IMR-90 (cell line): Measurements from ENCODE around the gene CD1C.

Source experiments
- CEBPB ChIP-seq: IDR thresholded peaks from 2 replicates; pipeline ENCODE4 v1.6.1; 2012; ENCODE audit warnings: low read depth, low read length, improper control_type of control experiment
- CHD1 ChIP-seq: IDR thresholded peaks from 2 replicates; pipeline ENCODE4 v1.6.1; 2012; ENCODE audit warnings: low read depth, low read length, improper control_type of control experiment
- MAFK ChIP-seq: IDR thresholded peaks from 2 replicates; pipeline ENCODE4 v1.6.1; 2012; ENCODE audit warnings: low read depth, low read length, improper control_type of control experiment
- NFE2L2 ChIP-seq: fragments of 150-350 bp; IDR thresholded peaks from 2 replicates; pipeline ENCODE4 v1.6.1; 2016; ENCODE audit warnings: low read depth, mild to moderate bottlenecking, low read length
- POLR2A ChIP-seq: IDR thresholded peaks from 2 replicates; pipeline ENCODE4 v1.6.1; 2012; ENCODE audit warnings: mild to moderate bottlenecking, low read depth, low read length
- RAD21 ChIP-seq: IDR thresholded peaks from 2 replicates; pipeline ENCODE4 v1.6.1; 2012; ENCODE audit warnings: low read length, improper control_type of control experiment
- RCOR1 ChIP-seq: IDR thresholded peaks from 2 replicates; pipeline ENCODE4 v1.6.1; 2012; ENCODE audit warnings: mild to moderate bottlenecking, low read length, improper control_type of control experiment; ENCODE audit not compliant: insufficient replicate concordance
- RFX5 ChIP-seq: IDR thresholded peaks from 2 replicates; pipeline ENCODE4 v1.8.0; 2012; ENCODE audit warnings: low read depth, mild to moderate bottlenecking, low read length, moderate library complexity
- SMC3 ChIP-seq: fragments of 150-350 bp; IDR thresholded peaks from 2 replicates; pipeline ENCODE4 v1.6.1; 2016; ENCODE audit warnings: low read depth, mild to moderate bottlenecking, antibody characterized with exemption, low read length, moderate library complexity
- TF ChIP-seq, protein P1 (sequence below): conservative IDR thresholded peaks from 2 replicates; pipeline ENCODE4 v1.5.1; 2012; ENCODE audit warnings: mild to moderate bottlenecking, low read depth, low read length, improper control_type of control experiment
- TF ChIP-seq, protein P2 (sequence below): fragments of 150-350 bp; IDR thresholded peaks from 2 replicates; pipeline ENCODE4 v1.6.1; 2017; ENCODE audit warnings: mild to moderate bottlenecking, antibody characterized with exemption, low read length, low read depth
- TF ChIP-seq, protein P3 (sequence below): fragments of 150-350 bp; IDR thresholded peaks from 2 replicates; pipeline ENCODE4 v1.6.1; 2016; ENCODE audit warnings: low read depth, mild to moderate bottlenecking, low read length, moderate library complexity, borderline replicate concordance

DNA sequence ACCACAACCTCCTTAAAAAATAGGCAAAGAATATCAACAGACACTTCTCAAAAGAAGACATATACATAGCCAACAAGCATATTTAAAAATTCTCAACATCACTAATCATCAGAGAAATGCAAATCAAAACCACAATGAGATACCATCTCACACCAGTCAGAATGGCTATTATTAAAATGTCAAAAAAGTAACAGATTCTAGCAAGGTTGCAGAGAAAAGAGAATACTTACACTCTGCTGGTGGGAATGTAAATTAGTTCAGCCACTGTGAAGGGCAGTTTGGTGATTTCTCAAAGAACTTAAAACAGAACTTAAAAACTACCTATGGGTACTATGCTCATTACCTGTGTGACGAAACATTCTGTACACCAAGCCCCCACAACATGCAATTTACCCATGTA is 20.9 kb downstream of the CD1C start:
- TF ChIP-seq, protein P1, sequence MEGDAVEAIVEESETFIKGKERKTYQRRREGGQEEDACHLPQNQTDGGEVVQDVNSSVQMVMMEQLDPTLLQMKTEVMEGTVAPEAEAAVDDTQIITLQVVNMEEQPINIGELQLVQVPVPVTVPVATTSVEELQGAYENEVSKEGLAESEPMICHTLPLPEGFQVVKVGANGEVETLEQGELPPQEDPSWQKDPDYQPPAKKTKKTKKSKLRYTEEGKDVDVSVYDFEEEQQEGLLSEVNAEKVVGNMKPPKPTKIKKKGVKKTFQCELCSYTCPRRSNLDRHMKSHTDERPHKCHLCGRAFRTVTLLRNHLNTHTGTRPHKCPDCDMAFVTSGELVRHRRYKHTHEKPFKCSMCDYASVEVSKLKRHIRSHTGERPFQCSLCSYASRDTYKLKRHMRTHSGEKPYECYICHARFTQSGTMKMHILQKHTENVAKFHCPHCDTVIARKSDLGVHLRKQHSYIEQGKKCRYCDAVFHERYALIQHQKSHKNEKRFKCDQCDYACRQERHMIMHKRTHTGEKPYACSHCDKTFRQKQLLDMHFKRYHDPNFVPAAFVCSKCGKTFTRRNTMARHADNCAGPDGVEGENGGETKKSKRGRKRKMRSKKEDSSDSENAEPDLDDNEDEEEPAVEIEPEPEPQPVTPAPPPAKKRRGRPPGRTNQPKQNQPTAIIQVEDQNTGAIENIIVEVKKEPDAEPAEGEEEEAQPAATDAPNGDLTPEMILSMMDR = no peak
- TF ChIP-seq POLR2A = no peak
- no peak for TF ChIP-seq RFX5
- no peak for TF ChIP-seq NFE2L2
- TF ChIP-seq MAFK = no peak
- TF ChIP-seq, protein P2, sequence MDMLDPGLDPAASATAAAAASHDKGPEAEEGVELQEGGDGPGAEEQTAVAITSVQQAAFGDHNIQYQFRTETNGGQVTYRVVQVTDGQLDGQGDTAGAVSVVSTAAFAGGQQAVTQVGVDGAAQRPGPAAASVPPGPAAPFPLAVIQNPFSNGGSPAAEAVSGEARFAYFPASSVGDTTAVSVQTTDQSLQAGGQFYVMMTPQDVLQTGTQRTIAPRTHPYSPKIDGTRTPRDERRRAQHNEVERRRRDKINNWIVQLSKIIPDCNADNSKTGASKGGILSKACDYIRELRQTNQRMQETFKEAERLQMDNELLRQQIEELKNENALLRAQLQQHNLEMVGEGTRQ = no peak
- TF ChIP-seq, protein P3, sequence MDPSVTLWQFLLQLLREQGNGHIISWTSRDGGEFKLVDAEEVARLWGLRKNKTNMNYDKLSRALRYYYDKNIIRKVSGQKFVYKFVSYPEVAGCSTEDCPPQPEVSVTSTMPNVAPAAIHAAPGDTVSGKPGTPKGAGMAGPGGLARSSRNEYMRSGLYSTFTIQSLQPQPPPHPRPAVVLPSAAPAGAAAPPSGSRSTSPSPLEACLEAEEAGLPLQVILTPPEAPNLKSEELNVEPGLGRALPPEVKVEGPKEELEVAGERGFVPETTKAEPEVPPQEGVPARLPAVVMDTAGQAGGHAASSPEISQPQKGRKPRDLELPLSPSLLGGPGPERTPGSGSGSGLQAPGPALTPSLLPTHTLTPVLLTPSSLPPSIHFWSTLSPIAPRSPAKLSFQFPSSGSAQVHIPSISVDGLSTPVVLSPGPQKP = no peak
- no peak for TF ChIP-seq RCOR1
- TF ChIP-seq RAD21 = no peak
- TF ChIP-seq CEBPB = no peak
- no peak for TF ChIP-seq CHD1
- TF ChIP-seq SMC3 = no peak
